Activated CD4-positive, alpha-beta T cell treated with anti-CD3 and anti-CD28 coated beads, Interleukin-2, amount 50 U/mL, for 4 hours (primary cell): ENCODE data around the gene UCHL1.

Source experiments
- DNase-seq, 2 experiments: peaks; one replicate each; pipeline ENCODE4 v3.0.0-alpha.2; 2020

UCHL1 gene

GRCh38 chr4:41256740-41257256, at the start of gene UCHL1:
TSS of gene UCHL1 (plus strand) at chr4:41256928. CDS start at chr4:41256977, 49 bp downstream.
- DNase-seq: no peak

GRCh38 chr4:41207291-41207831, 49.4 kb upstream of the UCHL1 start:
- no peak for DNase-seq

DNA sequence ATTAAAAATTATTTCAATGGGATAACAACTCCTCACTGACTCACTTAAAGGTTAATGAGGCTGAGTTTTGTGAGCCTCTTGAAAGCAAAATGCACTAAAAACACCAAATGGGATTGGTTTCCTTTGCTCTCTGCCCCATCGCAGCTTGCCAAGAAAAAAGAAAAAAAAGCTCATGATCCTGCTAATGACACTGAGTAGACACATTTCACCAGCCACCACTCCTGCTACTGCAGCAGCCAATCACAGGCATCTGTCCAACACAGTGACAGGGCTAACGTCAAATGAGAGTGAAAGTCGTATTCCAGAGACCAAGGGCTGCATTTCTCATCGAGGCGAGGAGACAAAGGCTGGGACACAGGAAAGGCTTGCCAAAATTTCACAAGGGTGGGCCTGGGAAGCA, 47.5 kb upstream of the UCHL1 start:
- DNase-seq: no peak

- no peak for DNase-seq
Observed at GRCh38 chr4:41209901-41210300, 46.8 kb upstream of the UCHL1 start.

- no peak for DNase-seq
Observed at GRCh38 chr4:41211951-41212615, 44.6 kb upstream of the UCHL1 start.

- no peak for DNase-seq
Observed at GRCh38 chr4:41212616-41213203, 44.0 kb upstream of the UCHL1 start.

GRCh38 chr4:41213625-41214135, 43.0 kb upstream of the UCHL1 start:
- no peak for DNase-seq

GRCh38 chr4:41214136-41214824, 42.4 kb upstream of the UCHL1 start, which contains the start of gene APBB2:
TSS of gene APBB2 (minus strand) at chr4:41214542. CDS start at chr4:41033254, 181,288 bp downstream.
- DNase-seq: peak; percentile 6 to 7

- DNase-seq: no peak
Observed at GRCh38 chr4:41214825-41215146, 41.9 kb upstream of the UCHL1 start.

- DNase-seq: no peak
Observed at GRCh38 chr4:41215155-41215554, 41.6 kb upstream of the UCHL1 start.

GRCh38 chr4:41215969-41216293, 40.8 kb upstream of the UCHL1 start:
- DNase-seq: no peak

DNA sequence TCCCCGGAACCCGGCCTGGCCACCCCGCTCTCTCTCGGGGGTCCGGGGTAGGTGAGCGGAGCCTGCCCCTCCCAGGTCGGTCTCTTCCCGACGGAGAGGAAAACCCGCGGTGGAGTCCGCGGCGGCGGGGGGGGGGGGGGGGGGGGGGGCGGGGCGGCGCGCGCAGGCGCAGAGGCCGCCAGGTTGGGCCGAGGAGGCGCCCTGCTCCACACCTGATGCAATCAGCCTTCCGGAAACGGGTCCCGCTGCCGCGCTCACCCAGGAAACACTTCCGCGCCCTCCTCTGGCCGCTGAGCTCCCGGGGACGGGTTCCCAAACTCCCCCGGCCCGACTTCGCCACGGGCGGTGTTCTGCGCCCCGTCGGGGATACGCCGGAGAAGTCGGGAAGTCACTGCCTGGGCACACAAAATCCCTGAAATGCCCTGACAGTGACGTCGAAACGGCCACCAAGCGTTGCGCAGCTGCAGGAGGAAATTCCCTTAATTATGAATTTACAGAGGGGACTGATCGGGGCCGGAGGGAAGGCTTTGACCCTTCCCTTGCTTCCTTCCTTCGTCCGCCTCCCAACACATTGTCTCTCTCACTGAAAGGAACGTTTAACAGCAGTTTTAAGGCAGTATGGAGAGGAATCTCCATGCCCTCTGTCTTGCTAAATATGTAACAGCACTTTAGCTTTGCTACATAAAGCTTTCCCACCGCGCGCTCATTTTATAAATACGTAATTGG, 40.3 kb upstream of the UCHL1 start:
- peak; percentile 11 to 27 for DNase-seq

- DNase-seq: no peak
Observed at GRCh38 chr4:41217020-41217333, 39.8 kb upstream of the UCHL1 start.

DNA sequence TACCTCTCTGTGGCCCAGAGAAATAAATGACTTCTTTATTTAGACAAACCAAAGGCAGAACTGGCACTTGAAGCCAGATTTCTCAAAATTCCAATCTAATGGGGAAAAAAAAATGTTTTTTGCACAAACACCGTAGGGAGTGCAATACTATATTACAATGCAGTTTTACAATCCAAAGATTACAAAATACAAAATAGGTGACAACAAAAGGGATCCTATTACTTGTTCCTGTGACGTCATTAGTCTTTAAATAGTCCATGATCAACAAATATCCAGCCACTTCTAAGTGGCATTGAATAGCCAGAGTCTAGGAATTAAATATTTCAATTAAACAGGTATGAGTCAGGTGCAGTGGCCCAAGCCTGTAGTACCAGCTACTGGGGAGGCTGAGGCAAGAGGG, 39.4 kb upstream of the UCHL1 start:
- no peak for DNase-seq

DNA sequence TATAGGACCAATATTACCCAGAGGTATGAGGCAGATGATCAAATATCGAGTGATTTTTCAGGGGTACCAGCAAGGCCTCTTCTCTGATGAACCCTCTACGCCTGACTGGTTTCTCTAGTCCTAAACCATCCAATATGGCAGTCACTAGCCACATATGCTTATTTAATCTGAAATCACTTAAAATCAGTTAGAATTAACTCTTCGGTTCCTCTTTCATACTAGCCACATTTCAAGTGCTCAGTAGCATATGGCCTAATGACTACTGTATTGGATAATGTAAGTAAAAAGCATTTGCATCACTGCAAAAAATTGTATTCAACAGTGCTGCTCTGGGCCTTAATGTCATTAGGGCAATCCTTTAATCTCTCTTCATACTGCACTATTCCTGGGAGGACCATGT, 38.0 kb upstream of the UCHL1 start:
- DNase-seq: no peak

GRCh38 chr4:41219421-41219950, 37.2 kb upstream of the UCHL1 start:
- no peak for DNase-seq

DNA sequence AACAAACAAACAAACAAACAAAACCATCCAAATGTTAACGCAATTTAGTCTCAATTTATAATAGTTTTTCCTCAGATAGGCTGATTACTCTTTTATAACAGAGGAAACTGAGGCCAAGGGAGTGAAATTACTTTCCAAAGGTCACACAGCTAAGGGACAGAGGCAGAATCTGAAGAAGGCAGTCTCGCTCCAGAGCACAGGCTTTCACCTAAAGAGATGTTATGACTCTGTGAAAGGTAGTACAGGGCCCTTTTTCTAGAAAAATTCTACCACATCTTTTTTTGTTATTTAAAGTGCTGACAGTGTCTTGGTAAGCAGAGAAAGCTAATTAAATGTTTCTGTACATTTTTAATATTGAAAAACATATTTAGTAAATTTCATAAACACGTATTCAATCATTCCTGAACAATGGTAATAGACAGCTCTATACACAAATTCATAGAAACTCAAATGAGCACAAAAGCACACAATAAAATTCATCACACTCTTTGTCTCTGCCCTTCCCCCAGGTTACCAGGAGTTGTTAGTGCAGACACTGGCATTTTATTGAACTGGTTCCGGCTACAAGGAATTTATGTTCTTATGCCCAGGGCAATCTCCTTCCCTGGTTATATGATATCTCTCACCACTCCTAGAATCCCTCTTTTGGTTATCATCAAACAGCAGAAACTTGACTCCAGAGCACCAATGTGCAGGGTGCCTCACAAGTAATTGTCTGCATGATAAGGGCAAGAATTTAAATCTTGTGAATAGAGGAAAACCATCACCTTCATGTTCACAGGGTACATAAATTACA, 34.7 kb upstream of the UCHL1 start:
- DNase-seq: no peak

GRCh38 chr4:41227902-41228301, 28.8 kb upstream of the UCHL1 start:
- no peak for DNase-seq

DNA sequence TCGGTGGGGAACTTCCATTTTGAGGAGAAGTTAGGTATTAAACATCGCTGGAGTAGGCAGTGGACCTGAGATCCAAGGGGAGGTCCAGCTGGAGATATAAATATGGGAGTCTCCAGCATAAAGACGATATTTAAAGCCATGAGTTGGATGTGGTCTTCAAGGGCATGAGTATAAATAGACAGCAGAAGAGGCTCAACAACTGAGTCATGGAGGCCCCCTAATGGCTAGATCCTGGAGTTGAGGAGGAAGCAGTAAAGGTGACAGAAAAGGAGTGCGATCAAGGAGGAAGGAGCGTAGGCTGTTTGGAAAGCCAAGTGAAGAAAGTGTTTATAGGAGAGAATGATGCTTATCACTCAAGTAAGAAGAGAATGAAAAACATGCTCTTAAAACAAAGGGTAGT, 24.3 kb upstream of the UCHL1 start:
- DNase-seq: no peak

- no peak for DNase-seq
Observed at GRCh38 chr4:41232856-41233255, 23.9 kb upstream of the UCHL1 start.

- DNase-seq: no peak
Observed at GRCh38 chr4:41236032-41236431, 20.7 kb upstream of the UCHL1 start.

GRCh38 chr4:41236508-41236907, 20.2 kb upstream of the UCHL1 start:
- no peak for DNase-seq
